HG03354 (cell line): ENCODE results near the gene MTFP1.
A peak's percentile ranks its signal among the peaks of the same experiment; 100 is the strongest.

Experiments
- ATAC-seq: cut with Tn5 transposase; IDR thresholded peaks from one replicate; pipeline ENCODE4 v1.9.1; 2021; ENCODE audit warnings: mild to moderate bottlenecking; ENCODE audit not compliant: unreplicated experiment, poor library complexity, severe bottlenecking

Gene MTFP1

GRCh38 chr22:30425616-30426387, at the start of gene MTFP1:
TSS of gene MTFP1 (plus strand) at chr22:30425768. CDS start at chr22:30425880, 112 bp downstream.
- no peak for ATAC-seq

GRCh38 chr22:30380011-30380410, 45.6 kb upstream of the MTFP1 start:
- no peak for ATAC-seq

- ATAC-seq, result no peak
Observed at GRCh38 chr22:30381264-30381663, 44.3 kb upstream of the MTFP1 start.

- ATAC-seq, result no peak
Observed at GRCh38 chr22:30382340-30382739, 43.2 kb upstream of the MTFP1 start.

- ATAC-seq, result no peak
Observed at GRCh38 chr22:30383061-30383460, 42.5 kb upstream of the MTFP1 start.

- ATAC-seq, result no peak
Observed at GRCh38 chr22:30385942-30386341, 39.6 kb upstream of the MTFP1 start.

GRCh38 chr22:30386608-30386959, 39.0 kb upstream of the MTFP1 start:
- no peak for ATAC-seq

- ATAC-seq, result peak; percentile 69
Observed at GRCh38 chr22:30386960-30387827, 38.4 kb upstream of the MTFP1 start, which contains the start of gene RNF215. TSS of gene RNF215 (minus strand) at chr22:30387411. CDS start at chr22:30387313, 98 bp downstream.

GRCh38 chr22:30390974-30391691, 34.4 kb upstream of the MTFP1 start:
- no peak for ATAC-seq

- no peak for ATAC-seq
Observed at GRCh38 chr22:30392661-30393321, 32.8 kb upstream of the MTFP1 start.

- no peak for ATAC-seq
Observed at GRCh38 chr22:30393322-30393680, 32.3 kb upstream of the MTFP1 start.

GRCh38 chr22:30393885-30394284, 31.7 kb upstream of the MTFP1 start:
- ATAC-seq, result no peak

GRCh38 chr22:30396871-30397655, 28.5 kb upstream of the MTFP1 start, which contains the start of gene SEC14L2:
TSS of gene SEC14L2 (plus strand) at chr22:30397018. CDS start at chr22:30397117, 99 bp downstream.
- no peak for ATAC-seq

- ATAC-seq, result no peak
Observed at GRCh38 chr22:30397656-30398635, 27.6 kb upstream of the MTFP1 start.

GRCh38 chr22:30398685-30399680, 26.6 kb upstream of the MTFP1 start:
- no peak for ATAC-seq

- no peak for ATAC-seq
Observed at GRCh38 chr22:30399718-30400117, 25.9 kb upstream of the MTFP1 start.

GRCh38 chr22:30400159-30400558, 25.4 kb upstream of the MTFP1 start:
- no peak for ATAC-seq
